Measurements from ENCODE around the gene FFAR2.

Gene FFAR2

DNA sequence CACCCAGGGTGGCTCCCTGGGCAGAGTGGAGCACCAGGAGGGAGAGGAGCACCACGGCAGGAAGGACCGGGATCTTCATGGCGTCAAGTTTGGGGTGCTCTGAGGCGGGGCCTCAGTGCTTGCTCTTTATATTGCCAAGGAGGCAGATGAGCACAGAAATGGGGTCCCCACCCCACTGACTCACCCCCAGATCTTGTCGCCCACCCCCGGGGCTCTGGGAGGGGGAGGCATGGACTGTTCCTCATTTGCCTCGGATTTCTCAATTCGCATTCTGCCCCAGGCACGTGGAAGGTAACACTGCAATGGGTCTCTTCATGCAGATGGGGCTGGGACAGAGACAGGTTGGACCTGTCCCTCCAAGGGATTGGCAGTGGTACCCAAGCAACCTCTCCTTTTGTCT lies 42.3 kb downstream of the FFAR2 start, which contains the start of gene KRTDAP:
TSS of gene KRTDAP (minus strand) at position 101 of the 400 bp plus-strand sequence. CDS start at position 79, 22 bp downstream.
- no peak for DNase-seq

- no peak for DNase-seq
Measured at GRCh38 chr19:35491836-35492360, 43.8 kb downstream of the FFAR2 start.

DNA sequence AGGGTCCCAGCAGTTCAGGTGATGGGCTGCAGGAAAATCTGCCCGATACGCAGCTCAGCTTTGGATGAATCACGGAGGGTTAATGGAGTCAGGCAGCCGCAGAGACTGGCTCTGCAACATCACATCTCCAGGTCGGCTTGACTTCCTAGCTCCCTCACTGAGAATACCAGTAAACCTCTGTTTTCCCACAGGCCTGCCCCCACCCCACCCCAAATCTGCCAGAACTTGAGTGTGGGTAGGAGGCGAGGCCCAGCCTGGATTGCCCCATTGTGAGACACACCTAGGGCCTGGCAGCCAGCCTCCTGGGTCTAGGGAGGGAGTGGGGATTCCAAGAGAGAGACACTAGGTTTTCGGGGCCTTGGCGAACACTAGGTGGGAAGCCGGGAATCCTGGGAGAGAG lies 45.9 kb downstream of the FFAR2 start:
- no peak for DNase-seq

DNA sequence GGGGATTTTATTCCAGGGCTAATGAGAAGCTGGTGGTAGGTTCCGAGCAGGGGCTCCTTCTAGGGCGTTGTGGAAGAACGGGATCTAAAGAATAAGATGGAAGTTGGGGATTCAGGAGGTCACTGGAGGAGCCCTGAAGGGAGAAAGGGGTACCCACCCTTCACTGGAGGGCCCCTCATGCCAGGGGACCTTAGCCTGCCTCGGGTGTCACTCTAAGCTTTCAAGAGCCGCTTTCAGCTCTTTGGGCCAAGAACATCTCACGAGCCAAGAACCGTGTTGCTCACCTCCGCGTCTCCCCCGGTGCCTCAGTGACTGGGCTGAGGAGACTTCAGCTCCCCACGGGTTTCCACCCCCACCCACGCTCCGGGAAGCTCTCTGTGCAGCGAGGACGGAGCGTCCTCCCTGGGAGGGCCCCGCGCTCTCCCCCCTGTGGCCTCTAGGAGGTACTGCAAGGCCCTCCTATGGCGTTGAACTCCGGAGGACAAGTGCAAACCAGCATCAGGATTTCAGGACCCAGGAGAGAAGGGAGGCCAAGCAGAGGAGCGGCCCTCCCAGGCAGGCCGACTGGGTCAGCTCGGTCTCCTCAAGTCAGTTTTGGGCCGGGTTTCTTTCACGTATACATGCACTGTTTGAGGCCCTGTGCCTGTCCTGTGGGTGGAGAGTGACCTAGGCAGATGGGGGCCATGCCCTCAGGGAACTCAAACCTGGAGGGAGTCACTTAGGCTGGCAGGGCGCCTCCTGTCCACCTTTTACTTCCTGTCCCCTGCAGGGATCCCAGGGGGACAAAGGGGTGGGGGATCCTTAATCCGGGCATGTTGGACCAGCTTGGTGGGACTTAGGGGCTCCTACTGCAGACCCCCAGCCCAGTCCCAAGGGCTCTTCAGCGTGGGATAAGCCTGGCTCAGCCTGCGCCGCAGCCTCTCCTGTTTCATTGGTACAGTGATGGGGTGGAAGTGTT lies 47.3 kb downstream of the FFAR2 start:
- peak; percentile 56 for DNase-seq

DNA sequence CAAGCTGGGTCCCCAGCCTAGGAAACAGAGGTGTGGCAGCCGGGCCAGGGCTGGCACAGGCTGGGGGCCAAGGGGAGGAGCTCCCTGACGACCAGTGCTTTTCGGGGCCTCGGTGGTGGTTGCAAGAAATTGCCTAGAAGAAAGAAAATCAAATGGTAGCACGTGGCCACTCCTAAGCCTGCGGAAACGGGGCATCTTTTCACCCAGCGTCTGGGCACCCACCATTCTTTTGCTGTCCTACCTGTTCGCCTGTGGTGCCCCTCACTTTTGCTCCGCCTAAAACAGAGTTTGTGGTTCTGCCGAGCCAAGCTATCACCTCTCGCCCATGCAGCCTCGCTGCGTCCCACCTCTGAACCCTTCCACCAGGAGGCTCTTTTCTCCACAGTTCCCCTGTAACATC lies 49.3 kb downstream of the FFAR2 start:
- no peak for DNase-seq

- no peak for DNase-seq
Measured at GRCh38 chr19:35498220-35498619, 50.2 kb downstream of the FFAR2 start.

GRCh38 chr19:35498984-35499527 lies 51.0 kb downstream of the FFAR2 start:
- no peak for DNase-seq

DNA sequence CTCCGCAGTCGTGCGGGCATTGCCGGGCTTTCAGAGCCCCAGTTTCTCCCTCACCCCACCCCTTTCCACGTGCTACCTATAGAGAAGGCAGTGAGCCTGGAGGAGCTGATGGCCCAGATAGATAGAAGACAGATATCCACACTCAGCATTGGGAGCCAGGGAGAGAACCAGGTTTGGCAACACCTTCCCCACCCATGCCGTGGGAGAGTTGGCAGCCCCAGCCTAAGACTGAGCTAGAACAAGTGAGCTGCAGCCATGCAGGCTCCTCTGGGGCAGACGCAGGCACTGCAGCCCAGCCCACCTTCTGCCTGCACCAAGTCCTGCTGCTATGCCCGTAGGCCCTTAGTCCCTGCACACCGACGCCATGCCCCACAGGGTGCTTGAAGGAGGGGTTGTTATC lies 52.6 kb downstream of the FFAR2 start:
- no peak for DNase-seq

Measured in CD4-positive, alpha-beta T cell treated with Interleukin-4 for 4 hours (primary cell).